Memory B cell (primary cell): ENCODE measurements around the gene RAPGEF5.

Experiments used
- ATAC-seq: fragments of 150-1000 bp; cut with Tn5 transposase; 2 replicates; pipeline ENCODE4 v1.10.0; 2021; ENCODE audit warnings: low read depth, mild to moderate bottlenecking, moderate library complexity
- DNase-seq, 2 donors: peaks; one replicate each; pipeline ENCODE4 v3.0.0; 2022; ENCODE audit warnings: low spot score in 2 of 2
- H3K27ac Mint-ChIP-seq: one replicate; pipeline ENCODE4 v1.8.0; 2022; ENCODE audit warnings: mild to moderate bottlenecking, moderate library complexity, mixed read lengths
- H3K27me3 Mint-ChIP-seq: one replicate; pipeline ENCODE4 v1.8.0; 2022; ENCODE audit warnings: mixed read lengths
- H3K36me3 Mint-ChIP-seq: one replicate; pipeline ENCODE4 v1.8.0; 2022; ENCODE audit warnings: mild to moderate bottlenecking, mixed read lengths
- H3K4me1 Mint-ChIP-seq: one replicate; pipeline ENCODE4 v1.8.0; 2022; ENCODE audit warnings: mixed read lengths
- H3K4me3 Mint-ChIP-seq: one replicate; pipeline ENCODE4 v1.8.0; 2022; ENCODE audit warnings: mild to moderate bottlenecking, moderate library complexity, mixed read lengths
- H3K9me3 Mint-ChIP-seq: one replicate; pipeline ENCODE4 v1.8.0; 2022; ENCODE audit warnings: mixed read lengths

RAPGEF5 gene

GRCh38 chr7:22128528-22128920 is 228.4 kb downstream of the RAPGEF5 start:
- Mint-ChIP-seq H3K36me3 (no peaks in the 10 kb centered on the region), H3K4me3 (no peak overlapping the region), H3K27me3 (peaks cover 7% of the 10 kb centered on the region), H3K4me1 (no peaks in the 10 kb centered on the region), H3K27ac (no peak overlapping the region), H3K9me3 (no peaks in the 10 kb centered on the region)
- ATAC-seq (no peak), DNase-seq (no peak)

GRCh38 chr7:22127835-22128527 is 229.0 kb downstream of the RAPGEF5 start:
- Mint-ChIP-seq H3K36me3 (no peaks in the 10 kb centered on the region), H3K27ac (no peak overlapping the region), H3K4me1 (no peaks in the 10 kb centered on the region), H3K27me3 (peaks cover 5% of the 10 kb centered on the region), H3K4me3 (no peak overlapping the region), H3K9me3 (no peaks in the 10 kb centered on the region)
- no peak for ATAC-seq
- DNase-seq = no peak

GRCh38 chr7:22125436-22125835 is 231.5 kb downstream of the RAPGEF5 start:
- no peaks in the 10 kb centered on the region for H3K36me3 Mint-ChIP-seq
- H3K9me3 Mint-ChIP-seq = no peaks in the 10 kb centered on the region
- H3K4me1 Mint-ChIP-seq = peaks cover 7% of the 10 kb centered on the region
- no peak for ATAC-seq
- DNase-seq = no peak
- H3K27me3 Mint-ChIP-seq = peaks cover 5% of the 10 kb centered on the region
- H3K4me3 Mint-ChIP-seq = no peak overlapping the region
- H3K27ac Mint-ChIP-seq = no peak overlapping the region

GRCh38 chr7:22124941-22125340 is 232.0 kb downstream of the RAPGEF5 start:
- Mint-ChIP-seq H3K27ac (no peak overlapping the region), H3K4me1 (peaks cover 7% of the 10 kb centered on the region), H3K36me3 (no peaks in the 10 kb centered on the region), H3K9me3 (no peaks in the 10 kb centered on the region), H3K27me3 (peaks cover 5% of the 10 kb centered on the region), H3K4me3 (no peak overlapping the region)
- DNase-seq (no peak), ATAC-seq (no peak)

- H3K27ac Mint-ChIP-seq = no peak overlapping the region
- DNase-seq (no peak), ATAC-seq (no peak)
- H3K4me1 Mint-ChIP-seq = peaks cover 7% of the 10 kb centered on the region
- H3K27me3 Mint-ChIP-seq = peaks cover 5% of the 10 kb centered on the region
- no peaks in the 10 kb centered on the region for H3K9me3 Mint-ChIP-seq
- no peaks in the 10 kb centered on the region for H3K36me3 Mint-ChIP-seq
- no peak overlapping the region for H3K4me3 Mint-ChIP-seq
Measured at GRCh38 chr7:22123139-22123538, 233.8 kb downstream of the RAPGEF5 start.

- DNase-seq (no peak), ATAC-seq (peak; percentile 48)
- Mint-ChIP-seq H3K4me1 (peaks cover 7% of the 10 kb centered on the region), H3K27me3 (peaks cover 5% of the 10 kb centered on the region), H3K36me3 (no peaks in the 10 kb centered on the region), H3K9me3 (no peaks in the 10 kb centered on the region), H3K27ac (no peak overlapping the region), H3K4me3 (peak overlapping the region; percentile 59)
Measured at GRCh38 chr7:22121702-22122474, 235.1 kb downstream of the RAPGEF5 start.

- peaks cover 2% of the 10 kb centered on the region for H3K27me3 Mint-ChIP-seq
- H3K4me1 Mint-ChIP-seq = peaks cover 7% of the 10 kb centered on the region
- ATAC-seq = no peak
- no peaks in the 10 kb centered on the region for H3K36me3 Mint-ChIP-seq
- DNase-seq = no peak
- no peaks in the 10 kb centered on the region for H3K9me3 Mint-ChIP-seq
- H3K27ac Mint-ChIP-seq = no peak overlapping the region
- no peak overlapping the region for H3K4me3 Mint-ChIP-seq
Measured at GRCh38 chr7:22120391-22121053, 236.4 kb downstream of the RAPGEF5 start.

- DNase-seq = no peak
- no peak for ATAC-seq
- H3K4me3 Mint-ChIP-seq = no peak overlapping the region
- H3K27me3 Mint-ChIP-seq = no peaks in the 10 kb centered on the region
- H3K4me1 Mint-ChIP-seq = peaks cover 6% of the 10 kb centered on the region
- H3K9me3 Mint-ChIP-seq = no peaks in the 10 kb centered on the region
- H3K36me3 Mint-ChIP-seq = no peaks in the 10 kb centered on the region
- no peak overlapping the region for H3K27ac Mint-ChIP-seq
Measured at GRCh38 chr7:22117222-22117621, 239.7 kb downstream of the RAPGEF5 start.

- Mint-ChIP-seq H3K4me1 (no peaks in the 10 kb centered on the region), H3K36me3 (no peaks in the 10 kb centered on the region), H3K27me3 (no peaks in the 10 kb centered on the region), H3K27ac (no peak overlapping the region), H3K4me3 (no peak overlapping the region), H3K9me3 (no peaks in the 10 kb centered on the region)
- no peak for DNase-seq
- ATAC-seq = no peak
Measured at GRCh38 chr7:22116451-22117030, 240.4 kb downstream of the RAPGEF5 start.

GRCh38 chr7:22115689-22116088 is 241.3 kb downstream of the RAPGEF5 start:
- no peak overlapping the region for H3K4me3 Mint-ChIP-seq

GRCh38 chr7:22114440-22114981 is 242.4 kb downstream of the RAPGEF5 start:
- Mint-ChIP-seq H3K27ac (no peak overlapping the region), H3K4me1 (no peaks in the 10 kb centered on the region), H3K27me3 (peaks cover 5% of the 10 kb centered on the region), H3K4me3 (no peak overlapping the region), H3K9me3 (no peaks in the 10 kb centered on the region), H3K36me3 (no peaks in the 10 kb centered on the region)
- no peak for ATAC-seq
- DNase-seq = no peak

More at GRCh38 chr7:22115689-22116088, 241.3 kb downstream of the RAPGEF5 start:
- H3K9me3 Mint-ChIP-seq = no peaks in the 10 kb centered on the region
- H3K27ac Mint-ChIP-seq = no peak overlapping the region
- H3K36me3 Mint-ChIP-seq = no peaks in the 10 kb centered on the region
- DNase-seq = no peak
- H3K27me3 Mint-ChIP-seq = no peaks in the 10 kb centered on the region
- no peaks in the 10 kb centered on the region for H3K4me1 Mint-ChIP-seq
- no peak for ATAC-seq

GRCh38 chr7:22113041-22113440 is 243.9 kb downstream of the RAPGEF5 start:
- ATAC-seq (no peak), DNase-seq (no peak)
- no peaks in the 10 kb centered on the region for H3K4me1 Mint-ChIP-seq
- H3K27me3 Mint-ChIP-seq = peaks cover 6% of the 10 kb centered on the region
- no peak overlapping the region for H3K4me3 Mint-ChIP-seq
- no peaks in the 10 kb centered on the region for H3K9me3 Mint-ChIP-seq
- H3K27ac Mint-ChIP-seq = no peak overlapping the region
- no peaks in the 10 kb centered on the region for H3K36me3 Mint-ChIP-seq

- DNase-seq = no peak
- Mint-ChIP-seq H3K4me1 (no peaks in the 10 kb centered on the region), H3K27ac (no peak overlapping the region), H3K4me3 (no peak overlapping the region), H3K9me3 (no peaks in the 10 kb centered on the region), H3K27me3 (peaks cover 6% of the 10 kb centered on the region), H3K36me3 (no peaks in the 10 kb centered on the region)
- ATAC-seq = no peak
Measured at GRCh38 chr7:22111661-22112060, 245.3 kb downstream of the RAPGEF5 start.

- no peak for DNase-seq
- no peak for ATAC-seq
- H3K27ac Mint-ChIP-seq = no peak overlapping the region
- no peaks in the 10 kb centered on the region for H3K9me3 Mint-ChIP-seq
- H3K4me3 Mint-ChIP-seq = no peak overlapping the region
- no peaks in the 10 kb centered on the region for H3K4me1 Mint-ChIP-seq
- peaks cover 6% of the 10 kb centered on the region for H3K27me3 Mint-ChIP-seq
- no peaks in the 10 kb centered on the region for H3K36me3 Mint-ChIP-seq
Measured at GRCh38 chr7:22110881-22111280, 246.1 kb downstream of the RAPGEF5 start.
